HL-60 (cell line): ENCODE measurements around the gene DUS1L.

ENCODE experiments used
- DNase-seq, 2 experiments: peaks; one replicate each; pipeline ENCODE4 v3.0.0-alpha.2; 2010 to 2020; ENCODE audit warnings: low read depth in 1 of 2, low spot score in 1 of 2
- H3K27ac ChIP-seq: fragments of 250-450 bp; sonication (Bioruptor Pico); replicated peaks from 2 replicates; pipeline ENCODE4 v1.5.1; 2020; ENCODE audit warnings: mild to moderate bottlenecking, moderate library complexity
- H3K27me3 ChIP-seq: fragments of 250-450 bp; sonication (Bioruptor Pico); 2 replicates; pipeline ENCODE4 v1.5.1; 2021; ENCODE audit warnings: mild to moderate bottlenecking, moderate library complexity; ENCODE audit not compliant: insufficient read depth, poor library complexity, severe bottlenecking
- H3K4me3 ChIP-seq: replicated peaks from 2 replicates; pipeline ENCODE4 v1.5.1; 2011; ENCODE audit warnings: mild to moderate bottlenecking, control low read depth, low read length; ENCODE audit not compliant: insufficient read depth
- GABPA ChIP-seq: IDR thresholded peaks from 2 replicates; pipeline ENCODE4 v1.6.1; 2012; ENCODE audit warnings: low read depth
- POLR2AphosphoS5 ChIP-seq: IDR thresholded peaks from 2 replicates; pipeline ENCODE4 v1.6.1; 2012; ENCODE audit warnings: low read depth
- SPI1 ChIP-seq: IDR thresholded peaks from 2 replicates; pipeline ENCODE4 v1.6.1; 2012; ENCODE audit warnings: low read depth, mild to moderate bottlenecking, borderline replicate concordance
- TF ChIP-seq, protein P1 (sequence below): IDR thresholded peaks from 2 replicates; pipeline ENCODE4 v1.6.1; 2012; ENCODE audit warnings: low read depth; ENCODE audit not compliant: insufficient replicate concordance
- TF ChIP-seq, protein P2 (sequence below): IDR thresholded peaks from one replicate; pipeline ENCODE4 v1.5.1; 2011; ENCODE audit warnings: low read length, control low read depth, inconsistent platforms; ENCODE audit not compliant: insufficient read depth

Gene DUS1L

DNA sequence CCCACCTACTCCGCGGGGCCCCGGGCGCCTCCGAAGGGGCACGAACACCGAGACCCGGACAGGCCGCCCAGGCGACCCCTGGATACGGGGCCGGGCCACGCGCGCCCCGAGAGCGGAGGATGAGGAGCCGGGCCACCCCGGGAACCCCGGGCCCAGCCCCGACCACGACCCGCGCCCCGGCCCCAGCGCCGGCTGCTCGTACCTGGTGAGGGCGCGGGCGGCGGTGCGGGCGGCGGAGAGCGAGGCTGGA lies 32.2 kb upstream of the DUS1L start:
- TF ChIP-seq SPI1 (no peak), POLR2AphosphoS5 (no peak), GABPA (no peak)
- TF ChIP-seq, protein P1, sequence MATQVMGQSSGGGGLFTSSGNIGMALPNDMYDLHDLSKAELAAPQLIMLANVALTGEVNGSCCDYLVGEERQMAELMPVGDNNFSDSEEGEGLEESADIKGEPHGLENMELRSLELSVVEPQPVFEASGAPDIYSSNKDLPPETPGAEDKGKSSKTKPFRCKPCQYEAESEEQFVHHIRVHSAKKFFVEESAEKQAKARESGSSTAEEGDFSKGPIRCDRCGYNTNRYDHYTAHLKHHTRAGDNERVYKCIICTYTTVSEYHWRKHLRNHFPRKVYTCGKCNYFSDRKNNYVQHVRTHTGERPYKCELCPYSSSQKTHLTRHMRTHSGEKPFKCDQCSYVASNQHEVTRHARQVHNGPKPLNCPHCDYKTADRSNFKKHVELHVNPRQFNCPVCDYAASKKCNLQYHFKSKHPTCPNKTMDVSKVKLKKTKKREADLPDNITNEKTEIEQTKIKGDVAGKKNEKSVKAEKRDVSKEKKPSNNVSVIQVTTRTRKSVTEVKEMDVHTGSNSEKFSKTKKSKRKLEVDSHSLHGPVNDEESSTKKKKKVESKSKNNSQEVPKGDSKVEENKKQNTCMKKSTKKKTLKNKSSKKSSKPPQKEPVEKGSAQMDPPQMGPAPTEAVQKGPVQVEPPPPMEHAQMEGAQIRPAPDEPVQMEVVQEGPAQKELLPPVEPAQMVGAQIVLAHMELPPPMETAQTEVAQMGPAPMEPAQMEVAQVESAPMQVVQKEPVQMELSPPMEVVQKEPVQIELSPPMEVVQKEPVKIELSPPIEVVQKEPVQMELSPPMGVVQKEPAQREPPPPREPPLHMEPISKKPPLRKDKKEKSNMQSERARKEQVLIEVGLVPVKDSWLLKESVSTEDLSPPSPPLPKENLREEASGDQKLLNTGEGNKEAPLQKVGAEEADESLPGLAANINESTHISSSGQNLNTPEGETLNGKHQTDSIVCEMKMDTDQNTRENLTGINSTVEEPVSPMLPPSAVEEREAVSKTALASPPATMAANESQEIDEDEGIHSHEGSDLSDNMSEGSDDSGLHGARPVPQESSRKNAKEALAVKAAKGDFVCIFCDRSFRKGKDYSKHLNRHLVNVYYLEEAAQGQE, result no peak
- TF ChIP-seq, protein P2, sequence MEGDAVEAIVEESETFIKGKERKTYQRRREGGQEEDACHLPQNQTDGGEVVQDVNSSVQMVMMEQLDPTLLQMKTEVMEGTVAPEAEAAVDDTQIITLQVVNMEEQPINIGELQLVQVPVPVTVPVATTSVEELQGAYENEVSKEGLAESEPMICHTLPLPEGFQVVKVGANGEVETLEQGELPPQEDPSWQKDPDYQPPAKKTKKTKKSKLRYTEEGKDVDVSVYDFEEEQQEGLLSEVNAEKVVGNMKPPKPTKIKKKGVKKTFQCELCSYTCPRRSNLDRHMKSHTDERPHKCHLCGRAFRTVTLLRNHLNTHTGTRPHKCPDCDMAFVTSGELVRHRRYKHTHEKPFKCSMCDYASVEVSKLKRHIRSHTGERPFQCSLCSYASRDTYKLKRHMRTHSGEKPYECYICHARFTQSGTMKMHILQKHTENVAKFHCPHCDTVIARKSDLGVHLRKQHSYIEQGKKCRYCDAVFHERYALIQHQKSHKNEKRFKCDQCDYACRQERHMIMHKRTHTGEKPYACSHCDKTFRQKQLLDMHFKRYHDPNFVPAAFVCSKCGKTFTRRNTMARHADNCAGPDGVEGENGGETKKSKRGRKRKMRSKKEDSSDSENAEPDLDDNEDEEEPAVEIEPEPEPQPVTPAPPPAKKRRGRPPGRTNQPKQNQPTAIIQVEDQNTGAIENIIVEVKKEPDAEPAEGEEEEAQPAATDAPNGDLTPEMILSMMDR, result no peak
- Histone ChIP-seq H3K27ac (peak overlapping the region; percentile 86), H3K4me3 (peak overlapping the region; percentile 67), H3K27me3 (no peaks in the 10 kb centered on the region)
- no peak for DNase-seq

DNA sequence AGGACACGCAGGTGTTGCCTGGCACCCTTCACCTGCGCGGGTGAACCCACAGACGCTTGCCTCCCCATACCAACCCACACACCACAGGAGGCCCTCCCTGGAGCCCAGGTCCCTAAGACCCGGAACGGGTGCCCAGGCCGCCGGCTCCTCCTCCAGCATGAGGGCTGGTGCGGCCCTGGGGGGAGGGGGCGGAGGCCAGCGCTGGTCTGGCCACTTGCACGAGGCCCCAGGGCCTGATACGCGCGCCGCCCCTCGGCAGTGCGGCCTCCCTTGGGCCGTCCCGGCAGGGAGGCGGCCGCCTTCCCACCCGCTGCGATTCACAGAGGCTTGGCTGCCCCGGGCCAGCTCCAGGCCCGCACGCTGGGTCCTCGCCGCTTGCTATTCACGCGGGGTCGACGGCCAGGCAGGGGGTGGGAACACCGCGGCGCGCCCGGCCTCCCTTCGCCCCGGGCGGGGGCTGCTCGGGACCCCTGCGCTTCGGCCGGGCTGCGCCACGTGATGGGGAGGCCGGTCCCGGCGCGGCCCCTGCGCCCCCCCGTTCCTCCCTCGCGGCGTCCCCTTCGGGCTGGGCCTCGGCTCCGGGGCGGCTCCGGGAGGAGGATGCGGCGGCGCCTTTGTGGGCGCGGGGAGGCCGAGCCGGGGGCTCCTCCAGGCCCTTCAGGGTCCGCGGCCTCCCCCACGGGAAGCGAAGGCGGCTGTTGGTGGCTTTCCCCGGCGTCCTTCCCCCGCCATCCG lies 31.7 kb upstream of the DUS1L start:
- DNase-seq, result peak; percentile 36 to 60
- Histone ChIP-seq H3K4me3 (peak overlapping the region; percentile 67), H3K27ac (peak overlapping the region; percentile 86), H3K27me3 (no peaks in the 10 kb centered on the region)
- TF ChIP-seq POLR2AphosphoS5 (peak; percentile 25), SPI1 (no peak)

DNA sequence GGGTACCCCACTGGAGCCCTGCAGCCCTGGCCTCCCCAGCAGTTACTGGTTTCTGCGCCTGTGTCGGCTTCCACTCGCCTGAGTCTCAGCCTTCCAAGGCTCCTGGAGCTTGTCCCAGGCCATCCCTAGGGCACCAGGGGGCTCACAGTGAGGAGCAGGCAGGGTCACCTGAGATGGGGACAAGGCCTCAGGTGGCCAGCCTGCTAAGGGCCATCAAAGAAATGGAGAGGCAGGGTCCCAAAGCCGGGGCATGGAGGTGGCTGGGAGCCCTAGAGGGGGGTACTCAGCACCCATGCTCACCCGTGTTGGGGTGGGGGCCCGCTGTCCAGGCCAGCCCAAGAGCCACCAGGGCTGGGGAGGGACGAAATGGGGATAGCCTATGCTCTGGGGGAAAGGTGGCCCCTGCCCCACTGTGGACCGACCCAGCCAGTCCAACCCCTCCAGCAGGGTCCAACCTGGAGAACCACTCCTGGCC lies 31.1 kb upstream of the DUS1L start:
- TF ChIP-seq POLR2AphosphoS5 (0 out of 2 replicates have a peak, but pooled peaks have one; percentile 57), GABPA (no peak)
- Histone ChIP-seq H3K27ac (peak overlapping the region; percentile 86), H3K4me3 (peak overlapping the region; percentile 67), H3K27me3 (no peaks in the 10 kb centered on the region)
- DNase-seq, result no peak

DNA sequence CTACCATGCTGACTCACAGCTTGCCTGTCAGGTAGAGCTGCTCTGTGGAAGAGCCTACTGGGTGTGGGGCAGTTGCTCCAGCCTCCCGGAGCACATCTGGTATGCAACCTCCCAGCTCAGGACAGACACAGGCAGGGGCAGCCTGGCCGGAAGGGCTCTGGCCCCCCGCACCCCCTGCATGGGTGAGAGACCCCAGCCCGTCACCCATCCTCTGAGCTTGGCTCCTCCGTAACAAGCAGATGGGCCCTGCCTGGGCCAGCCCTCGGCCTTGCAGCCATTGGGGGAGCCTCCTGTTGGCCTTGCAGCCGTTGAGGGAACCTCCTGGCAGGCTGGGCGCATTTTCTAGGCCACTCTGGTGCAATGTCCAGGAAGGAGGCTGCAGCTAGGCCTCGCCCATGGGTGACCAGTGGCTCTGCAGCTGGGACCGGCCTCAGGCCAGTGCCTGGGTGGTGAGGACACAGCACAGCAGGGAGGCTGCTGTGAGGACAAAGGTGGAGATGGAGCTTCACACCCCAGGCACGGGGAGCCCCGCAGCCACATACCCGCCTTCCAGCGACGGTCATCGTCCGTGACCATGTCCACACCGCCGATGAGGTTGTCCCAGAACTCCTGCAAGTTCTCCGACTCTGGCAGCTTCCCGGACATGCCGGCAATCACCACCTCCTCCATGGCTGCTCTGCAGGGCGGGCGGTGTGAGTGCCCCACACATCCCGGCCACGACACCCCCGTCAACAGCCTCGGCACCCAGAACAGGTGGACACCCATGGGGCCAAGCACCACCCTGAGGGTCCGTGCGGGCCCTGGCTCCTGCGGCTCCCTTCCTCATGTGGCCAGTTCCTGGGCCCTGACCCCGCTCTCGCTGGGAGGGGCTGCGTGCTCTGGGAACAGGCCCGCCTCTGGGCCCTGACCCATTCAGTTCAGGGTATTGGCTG lies 30.4 kb upstream of the DUS1L start:
- Histone ChIP-seq H3K4me3 (peak overlapping the region; percentile 67), H3K27me3 (no peaks in the 10 kb centered on the region), H3K27ac (peak overlapping the region; percentile 86; the same call in 1 of the 2 replicates)
- TF ChIP-seq GABPA (no peak), SPI1 (no peak), POLR2AphosphoS5 (no peak)
- TF ChIP-seq, protein P1, result no peak
- TF ChIP-seq, protein P2, result no peak
- DNase-seq, result no peak
